KBM-7 (cell line): ENCODE data around the gene GTF3A.

Experiments
- DNase-seq: peaks from one replicate; pipeline ENCODE4 v3.0.0-alpha.2; 2015
- in situ Hi-C: fragments of 300-500 bp; cut with MboI; formaldehyde crosslinking; loops from 2 replicates; pipeline ENCODE4 v1.14.3; 2020; ENCODE audit warnings: low sequenced_read_pairs, low pct_unique_long_range_greater_than_20kb, mixed read lengths

The GTF3A gene

DNA sequence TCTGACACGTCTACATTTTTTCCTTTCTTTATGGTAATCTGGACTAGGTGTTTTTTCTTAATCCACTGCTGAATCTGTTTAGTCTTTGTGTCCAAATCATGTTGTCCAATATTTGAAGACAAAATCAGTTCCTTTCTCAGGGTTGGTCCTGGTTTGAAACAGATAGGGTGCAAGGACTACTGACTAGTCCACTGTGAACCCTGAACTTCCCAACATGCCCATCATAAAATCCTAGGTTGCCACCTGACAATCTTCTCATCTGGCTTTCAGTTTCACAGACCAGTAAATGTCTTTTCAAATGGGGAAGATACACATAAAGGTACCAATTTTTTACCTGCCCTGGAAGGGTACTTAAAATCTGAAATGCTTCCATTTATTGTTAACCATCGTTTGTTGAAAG lies 12.7 kb downstream of the GTF3A start:
- no peak for DNase-seq
- in situ Hi-C loops: no loop called here

DNA sequence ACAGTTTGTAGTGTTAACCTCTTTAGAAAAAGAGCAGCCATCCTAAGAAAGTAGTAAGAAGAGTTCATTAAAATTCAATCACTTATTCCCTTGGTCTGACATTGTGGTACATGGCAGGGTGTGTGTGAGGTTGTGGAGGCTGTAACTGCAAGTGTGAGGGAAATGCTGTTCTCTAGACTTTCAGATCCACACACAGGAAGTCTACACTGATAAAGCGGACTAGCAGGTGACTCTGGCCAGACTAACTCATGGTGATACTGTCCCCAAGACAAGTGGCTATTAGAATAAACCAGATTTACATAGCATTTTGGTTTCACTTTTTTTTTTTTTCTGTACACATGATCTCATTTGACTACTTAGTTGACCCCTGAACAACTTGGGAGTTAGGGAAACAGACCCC lies 16.0 kb downstream of the GTF3A start:
- in situ Hi-C loops: no loop called here
- DNase-seq: no peak

DNA sequence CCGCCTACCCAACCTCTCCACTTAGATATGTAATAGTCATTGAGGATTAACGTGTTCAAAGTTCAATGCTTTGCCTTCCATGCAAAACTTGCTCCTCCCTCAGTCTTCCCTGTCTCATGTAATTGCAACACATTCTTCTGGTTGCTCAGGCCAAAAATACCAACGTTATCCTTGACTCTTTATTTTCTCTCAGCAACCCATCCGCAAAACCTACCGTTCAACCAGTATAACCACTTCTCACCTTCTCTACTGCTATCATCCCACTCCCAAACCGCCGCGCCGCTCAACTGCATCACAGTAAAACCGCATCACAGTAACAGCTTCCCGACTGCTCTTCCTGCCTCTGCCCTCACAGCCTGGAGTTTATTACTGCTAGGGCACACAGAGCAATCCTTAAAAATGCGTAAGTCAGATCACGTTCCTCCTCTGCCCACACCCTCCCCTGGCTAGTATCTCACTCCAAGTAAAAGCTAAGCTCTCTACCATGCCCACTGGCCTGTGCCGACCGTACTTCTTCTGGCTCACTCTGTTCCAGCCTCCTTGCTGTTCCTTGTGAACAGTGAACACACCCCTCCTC lies 17.7 kb downstream of the GTF3A start:
- peak; percentile 91 for DNase-seq
- in situ Hi-C loops: no loop called here

DNA sequence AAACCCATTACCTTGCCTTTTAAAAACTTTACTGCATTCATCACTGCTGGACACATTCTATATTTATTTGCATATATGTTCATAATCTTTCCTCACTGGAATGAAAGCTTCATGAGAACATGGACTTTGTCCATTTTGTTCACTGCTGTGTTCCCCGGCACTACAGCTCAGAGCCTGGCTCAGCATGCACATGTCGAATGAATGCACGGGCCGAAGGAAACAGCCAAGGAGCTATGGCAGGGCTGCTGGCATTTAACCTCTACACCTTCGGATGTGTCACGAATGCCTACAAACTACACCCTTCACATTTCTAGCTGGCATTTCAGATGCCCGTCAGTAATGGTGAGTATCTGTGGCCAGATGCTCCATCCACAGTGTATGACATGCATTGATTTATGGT lies 18.4 kb downstream of the GTF3A start:
- no peak for DNase-seq
- in situ Hi-C loops: no loop called here

- DNase-seq: peak; percentile 82
- in situ Hi-C loops: no loop called here
Observed at GRCh38 chr13:27446986-27447583, 22.7 kb downstream of the GTF3A start.

DNA sequence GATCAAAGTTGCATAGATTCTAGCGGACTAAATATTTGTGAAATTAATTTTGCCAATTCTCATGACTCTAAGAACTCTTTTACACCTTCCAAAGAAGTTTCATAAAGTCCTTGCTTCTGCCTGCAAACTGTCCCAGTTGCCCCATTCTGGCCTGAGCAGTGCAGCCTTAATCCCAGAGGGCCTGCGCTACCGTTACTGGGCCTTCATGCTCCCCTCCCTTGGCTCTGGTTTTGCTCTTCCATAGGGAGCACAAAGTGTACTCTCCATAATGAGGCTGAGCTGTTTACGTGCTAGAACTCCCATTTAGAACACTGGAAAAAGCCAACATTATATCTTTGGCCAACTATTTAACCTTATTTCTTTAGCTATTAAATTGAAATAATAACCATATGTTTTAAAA lies 23.9 kb downstream of the GTF3A start:
- DNase-seq: no peak
- in situ Hi-C loops: no loop called here

GRCh38 chr13:27449081-27449603 lies 24.7 kb downstream of the GTF3A start:
- no peak for DNase-seq
- in situ Hi-C loops: no loop called here

DNA sequence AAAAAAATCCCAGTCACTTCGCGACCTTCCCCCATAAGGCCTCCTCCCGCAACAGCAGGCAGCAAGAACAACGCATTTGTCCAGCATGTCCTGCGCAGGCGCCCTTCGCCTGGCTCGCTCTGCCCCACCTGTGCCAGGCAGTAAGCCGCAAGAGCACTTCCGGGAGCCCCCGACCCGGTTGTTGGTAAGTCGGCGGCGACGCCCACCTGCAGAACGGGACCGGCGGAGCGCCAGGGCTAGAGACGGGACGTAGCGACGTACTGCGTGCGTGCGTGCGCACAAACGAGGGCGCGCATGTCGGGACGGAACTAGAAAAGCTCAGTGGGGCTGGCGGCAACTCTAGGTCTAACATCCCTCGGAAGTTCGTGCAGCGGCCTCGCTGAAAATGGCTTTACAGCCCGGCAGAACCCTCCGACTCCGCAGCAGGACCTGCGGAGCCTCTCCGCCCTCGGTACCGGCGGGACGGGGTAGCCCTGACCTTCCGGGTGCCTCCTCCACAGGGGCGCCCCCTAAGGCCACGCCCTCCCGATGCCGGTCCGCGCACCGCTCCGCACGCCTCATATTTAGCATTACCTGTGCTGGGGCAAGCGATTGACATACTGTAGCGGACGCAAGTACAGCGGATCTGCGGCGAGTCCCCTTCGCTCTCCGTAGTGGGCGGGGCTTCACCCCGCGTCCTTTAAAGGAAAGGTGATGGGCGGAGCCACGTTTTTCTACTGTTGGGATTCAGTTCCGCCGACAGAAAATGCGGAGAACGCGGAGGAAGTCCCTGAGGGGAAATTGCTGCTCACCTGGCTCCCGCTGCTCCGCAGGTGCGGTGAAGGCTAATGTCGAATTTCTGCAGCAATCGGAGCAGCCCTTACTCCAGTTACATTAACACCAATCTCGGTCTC lies 25.8 kb downstream of the GTF3A start, which contains the start of gene MTIF3:
Gene MTIF3, minus strand, starts transcription at position 629 of the 893 bp plus-strand sequence. CDS start 10,116 bp downstream, outside the sequence.
- in situ Hi-C loops: no loop called here
- peak; percentile 93 for DNase-seq

- peak; percentile 26 for DNase-seq
- in situ Hi-C loops: no loop called here
Observed at GRCh38 chr13:27450921-27451471, 26.6 kb downstream of the GTF3A start.

DNA sequence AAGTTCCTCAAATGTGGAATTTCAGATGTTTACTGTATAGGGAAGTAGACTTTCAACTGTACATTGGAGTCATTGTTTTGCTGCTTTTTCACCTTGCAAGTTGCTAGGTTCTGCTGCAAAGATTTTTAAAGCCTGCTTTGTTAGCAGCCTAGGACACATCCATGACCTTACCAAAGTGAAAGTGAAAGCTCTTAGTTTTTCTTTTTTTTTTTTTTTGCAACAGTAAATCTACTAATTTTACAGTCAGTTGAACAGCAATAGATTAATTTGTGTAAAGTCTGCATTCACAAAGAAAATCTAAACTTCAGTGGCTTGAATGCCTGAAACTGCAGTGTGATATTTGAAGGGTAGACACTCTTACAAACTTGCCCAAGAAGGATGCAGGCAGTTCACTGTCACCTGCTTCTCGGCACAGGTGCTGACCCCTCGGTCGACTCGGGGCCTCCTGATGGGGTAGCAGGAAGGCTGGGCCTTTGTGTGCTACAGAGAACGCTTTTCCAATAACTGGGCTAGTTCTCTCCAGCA lies 31.0 kb downstream of the GTF3A start:
- in situ Hi-C loops: no loop called here

DNA sequence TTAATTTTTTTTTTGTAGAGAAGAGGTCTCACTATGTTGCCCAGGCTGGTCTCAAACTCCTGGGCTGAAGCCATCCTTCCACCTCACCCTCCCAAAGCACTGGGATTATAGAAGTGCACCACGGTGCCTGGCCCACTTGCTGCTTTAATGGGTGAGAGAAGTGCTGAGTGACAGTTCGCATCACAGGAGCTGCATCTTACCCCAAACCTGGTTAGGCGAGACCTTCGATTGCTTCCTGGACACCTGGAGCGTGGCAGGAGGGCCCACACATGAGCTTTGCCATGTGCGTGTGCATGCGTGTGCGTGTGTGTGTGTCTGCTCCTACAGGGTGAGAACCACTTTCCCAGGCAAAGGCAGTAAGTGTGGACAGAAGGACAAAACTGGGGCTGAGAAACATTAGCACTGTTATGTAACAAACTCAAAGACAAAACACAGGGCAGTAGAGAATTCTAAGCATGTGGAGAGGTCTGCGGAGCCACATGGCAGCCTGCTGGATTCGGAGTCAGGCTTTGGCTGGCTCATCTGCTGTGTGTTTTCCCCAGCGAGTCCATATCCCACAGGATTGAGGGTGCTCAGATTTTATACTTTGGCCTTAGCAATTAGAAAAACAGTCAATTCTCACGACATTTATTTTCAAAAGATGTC lies 37.6 kb downstream of the GTF3A start:
- no peak for DNase-seq
- in situ Hi-C loops: no loop called here

More for the DNA sequence above, 31.0 kb downstream of the GTF3A start:
- no peak for DNase-seq

- in situ Hi-C loops: no loop called here
- no peak for DNase-seq
Observed at GRCh38 chr13:27463500-27463899, 39.1 kb downstream of the GTF3A start.

DNA sequence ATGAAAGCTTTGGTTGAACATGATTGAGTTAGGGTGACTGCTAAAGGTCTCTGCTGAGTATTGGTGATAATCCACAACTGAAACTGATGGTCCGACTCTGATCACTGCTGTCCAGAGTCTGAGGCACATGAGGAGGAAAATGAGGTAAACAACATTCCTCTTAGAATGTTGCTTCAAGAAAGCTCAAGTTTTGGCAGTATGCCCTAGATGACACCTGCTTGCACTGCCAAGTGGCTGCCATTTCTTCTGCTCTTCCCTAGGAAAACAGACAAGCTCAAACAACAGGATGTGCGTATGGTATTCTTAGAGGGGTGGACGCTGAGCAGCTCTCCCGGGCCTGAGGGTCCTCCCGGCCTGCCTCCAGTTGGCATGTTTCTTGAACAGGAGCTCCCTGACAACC lies 41.2 kb downstream of the GTF3A start:
- DNase-seq: no peak
- in situ Hi-C loops: no loop called here

GRCh38 chr13:27466513-27466912 lies 42.1 kb downstream of the GTF3A start:
- DNase-seq: no peak
- in situ Hi-C loops: no loop called here

- DNase-seq: no peak
- in situ Hi-C loops: no loop called here
Observed at GRCh38 chr13:27470075-27470820, 45.8 kb downstream of the GTF3A start.

DNA sequence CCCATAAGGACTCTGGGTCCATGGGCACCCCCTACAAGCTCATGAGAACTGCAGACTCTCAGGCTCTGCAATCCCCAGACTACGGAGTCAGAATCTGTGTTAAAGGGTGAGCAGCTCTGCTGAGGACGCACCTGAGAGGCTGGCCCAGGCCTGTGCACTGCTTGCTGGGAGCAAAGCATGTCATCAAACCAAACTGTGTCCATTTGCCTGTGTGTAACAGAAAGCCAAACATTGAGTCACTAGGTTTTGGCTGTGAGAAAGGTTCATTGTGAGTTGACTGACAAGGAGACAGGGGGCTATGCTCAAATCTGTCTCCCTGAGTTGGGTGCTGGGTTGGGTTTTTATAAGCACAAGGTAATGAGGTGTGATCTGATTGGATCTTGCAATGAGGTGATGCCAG lies 48.0 kb downstream of the GTF3A start:
- in situ Hi-C loops: no loop called here
- DNase-seq: no peak

GRCh38 chr13:27472941-27473340 lies 48.5 kb downstream of the GTF3A start:
- no peak for DNase-seq
- in situ Hi-C loops: no loop called here

DNA sequence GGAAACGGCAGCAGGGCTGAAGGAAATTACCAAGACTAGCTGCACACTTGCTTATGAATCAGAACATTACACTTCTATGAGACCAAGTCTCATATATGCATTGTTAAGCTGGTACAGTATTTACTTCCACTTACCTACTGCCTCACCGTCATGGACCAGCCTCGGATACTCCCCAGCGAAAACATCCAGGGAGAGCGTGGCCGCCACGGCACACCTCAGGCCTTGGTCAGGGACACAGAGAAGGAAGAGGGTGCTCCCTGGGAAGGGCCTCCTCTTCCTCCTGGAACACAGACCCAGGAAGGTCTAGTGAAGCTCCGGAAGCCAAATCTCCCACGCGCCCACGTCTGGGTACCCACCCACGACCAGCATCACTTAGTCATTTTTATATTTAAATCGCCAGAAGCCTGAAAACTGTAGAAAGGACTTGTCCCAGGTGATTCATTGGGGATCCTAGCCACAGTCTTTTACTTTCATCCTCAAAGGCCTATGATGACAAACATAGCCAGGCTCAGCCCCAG lies 50.4 kb downstream of the GTF3A start:
- no peak for DNase-seq
- in situ Hi-C loops: no loop called here
